GM23338 (cell line): ENCODE data around the gene SLF2. TPM values are rescaled to one million over a fixed set of nuclear protein-coding genes. Genes with fewer than 3 reads are reported as not detected.

Experiments
- ATAC-seq: fragments of 200-7000 bp; cut with Tn5 transposase; 3 replicates; pipeline ENCODE4 v1.9.1; 2020
- DNase-seq: peaks from one replicate; pipeline ENCODE4 v3.0.0-alpha.2; 2015; ENCODE audit warnings: low spot score
- H2AFZ ChIP-seq: fragments of 200-600 bp; sonication (generic); 2 replicates; pipeline ENCODE4 v1.8.0; 2016; ENCODE audit warnings: antibody characterized with exemption, mild to moderate bottlenecking, moderate library complexity
- H3F3A ChIP-seq: fragments of 200-600 bp; sonication (generic); replicated peaks from 2 replicates; pipeline ENCODE4 v1.8.0; 2017; ENCODE audit warnings: antibody characterized with exemption, mixed run types, low read depth
- H3K27ac ChIP-seq: fragments of 200-600 bp; sonication (generic); 2 replicates; pipeline ENCODE4 v1.6.1; 2016; ENCODE audit warnings: low read depth
- H3K27me3 ChIP-seq: fragments of 200-600 bp; sonication (generic); 2 replicates; pipeline ENCODE4 v1.8.0; 2016; ENCODE audit warnings: mild to moderate bottlenecking, mixed run types, moderate library complexity; ENCODE audit not compliant: insufficient read depth
- H3K36me3 ChIP-seq: fragments of 200-600 bp; sonication (generic); 2 replicates; pipeline ENCODE4 v1.8.0; 2016; ENCODE audit warnings: mild to moderate bottlenecking; ENCODE audit not compliant: insufficient read depth
- H3K4me1 ChIP-seq: fragments of 200-600 bp; sonication (generic); 2 replicates; pipeline ENCODE4 v1.8.0; 2016; ENCODE audit warnings: mild to moderate bottlenecking, moderate library complexity; ENCODE audit not compliant: insufficient read depth
- H3K4me2 ChIP-seq: fragments of 200-600 bp; sonication (generic); 2 replicates; pipeline ENCODE4 v1.7.1; 2017; ENCODE audit warnings: mixed run types
- H3K4me3 ChIP-seq: fragments of 200-600 bp; sonication (generic); 2 replicates; pipeline ENCODE4 v1.6.1; 2016; ENCODE audit warnings: mixed run types
- H3K79me2 ChIP-seq: fragments of 200-600 bp; sonication (generic); replicated peaks from 2 replicates; pipeline ENCODE4 v1.8.0; 2017; ENCODE audit warnings: mild to moderate bottlenecking; ENCODE audit not compliant: insufficient read depth
- H3K9me2 ChIP-seq: fragments of 200-600 bp; sonication (generic); 2 replicates; pipeline ENCODE4 v1.8.0; 2017; ENCODE audit not compliant: insufficient read depth
- H4K20me1 ChIP-seq: fragments of 200-600 bp; sonication (generic); replicated peaks from 2 replicates; pipeline ENCODE4 v1.8.0; 2017; ENCODE audit warnings: mild to moderate bottlenecking; ENCODE audit not compliant: insufficient read depth
- H3K27ac Mint-ChIP-seq: 2 replicates; pipeline ENCODE4 v1.8.0; 2020; ENCODE audit warnings: inconsistent platforms, mild to moderate bottlenecking, moderate library complexity, mixed read lengths
- H3K27me3 Mint-ChIP-seq: 3 replicates; pipeline ENCODE4 v1.8.0; 2022; ENCODE audit warnings: low read depth, mild to moderate bottlenecking, moderate library complexity, mixed read lengths, inconsistent platforms; ENCODE audit not compliant: insufficient read depth, poor library complexity
- H3K36me3 Mint-ChIP-seq: 3 replicates; pipeline ENCODE4 v1.8.0; 2021; ENCODE audit warnings: low read depth, mild to moderate bottlenecking, inconsistent platforms, moderate library complexity, mixed read lengths
- H3K4me1 Mint-ChIP-seq: 3 replicates; pipeline ENCODE4 v1.8.0; 2020; ENCODE audit warnings: mild to moderate bottlenecking, inconsistent platforms, mixed read lengths
- H3K4me3 Mint-ChIP-seq: 3 replicates; pipeline ENCODE4 v1.8.0; 2021; ENCODE audit warnings: moderate library complexity, mild to moderate bottlenecking, inconsistent platforms, mixed read lengths
- H3K9me3 Mint-ChIP-seq: 3 replicates; pipeline ENCODE4 v1.8.0; 2020; ENCODE audit warnings: moderate library complexity, mild to moderate bottlenecking, inconsistent platforms, mixed read lengths
- EZH2 ChIP-seq: fragments of 200-600 bp; sonication (generic); IDR thresholded peaks from one replicate; pipeline ENCODE4 v1.8.0; 2017; ENCODE audit warnings: antibody characterized with exemption, mild to moderate bottlenecking, low read depth; ENCODE audit not compliant: unreplicated experiment
- POLR2AphosphoS5 ChIP-seq: IDR thresholded peaks from 2 replicates; pipeline ENCODE4 v1.6.1; 2016; ENCODE audit warnings: antibody characterized with exemption, low read depth
- polyA plus RNA-seq: library from polyadenylated mRNA; unstranded; fragments of >200 nt; fragmentation: Nextera tagmentation; extraction: Ambion mirVana; gene quantifications from 2 replicates; pipeline ENCODE4 v1.2.1, GENCODE V29; 2016
- total RNA-seq: library from RNA; depleted of rRNA; stranded (reverse); fragments of >200 nt; shearing (Covaris generic); gene quantifications from 2 replicates; pipeline ENCODE4 v1.2.3, GENCODE V29; 2014
- TF ChIP-seq, protein P1 (sequence below): fragments of 250-450 bp; sonication (Bioruptor Pico); IDR thresholded peaks from 2 replicates; pipeline ENCODE4 v1.5.0; 2020; ENCODE audit warnings: mild to moderate bottlenecking, moderate library complexity

Gene SLF2
- total and polyA plus RNA-seq, 2 experiments from 2014 or later, result 13.6 to 22.1 TPM

DNA sequence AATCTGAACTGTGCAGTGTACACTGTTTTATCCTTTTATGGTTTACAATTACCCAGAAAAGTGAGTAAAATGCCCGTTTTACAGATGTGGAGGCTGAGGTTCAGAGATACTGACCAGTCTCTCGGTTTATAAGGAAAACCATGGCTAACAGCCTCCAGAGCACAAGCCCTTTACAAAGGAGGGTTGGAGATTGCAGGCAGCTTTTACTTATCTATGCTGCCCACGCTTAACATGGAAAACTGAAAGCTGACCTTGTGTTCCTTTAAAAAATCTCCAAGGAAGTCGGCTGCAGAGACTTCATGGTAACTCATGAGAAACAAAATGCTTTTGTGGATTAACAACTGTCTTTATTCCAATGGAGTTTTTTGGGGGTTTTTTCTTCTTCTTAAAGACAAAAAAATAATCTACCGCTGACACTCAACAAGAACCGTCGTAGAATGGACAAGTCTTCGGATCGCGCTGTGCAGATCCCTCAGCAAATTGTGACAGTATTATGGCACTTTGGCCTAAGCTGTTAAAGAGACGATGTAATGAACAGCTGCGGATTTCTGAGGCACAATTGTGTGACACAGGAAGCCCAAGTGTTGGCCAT is 654 bp upstream of the SLF2 start (continued):
- TF ChIP-seq, protein P1, sequence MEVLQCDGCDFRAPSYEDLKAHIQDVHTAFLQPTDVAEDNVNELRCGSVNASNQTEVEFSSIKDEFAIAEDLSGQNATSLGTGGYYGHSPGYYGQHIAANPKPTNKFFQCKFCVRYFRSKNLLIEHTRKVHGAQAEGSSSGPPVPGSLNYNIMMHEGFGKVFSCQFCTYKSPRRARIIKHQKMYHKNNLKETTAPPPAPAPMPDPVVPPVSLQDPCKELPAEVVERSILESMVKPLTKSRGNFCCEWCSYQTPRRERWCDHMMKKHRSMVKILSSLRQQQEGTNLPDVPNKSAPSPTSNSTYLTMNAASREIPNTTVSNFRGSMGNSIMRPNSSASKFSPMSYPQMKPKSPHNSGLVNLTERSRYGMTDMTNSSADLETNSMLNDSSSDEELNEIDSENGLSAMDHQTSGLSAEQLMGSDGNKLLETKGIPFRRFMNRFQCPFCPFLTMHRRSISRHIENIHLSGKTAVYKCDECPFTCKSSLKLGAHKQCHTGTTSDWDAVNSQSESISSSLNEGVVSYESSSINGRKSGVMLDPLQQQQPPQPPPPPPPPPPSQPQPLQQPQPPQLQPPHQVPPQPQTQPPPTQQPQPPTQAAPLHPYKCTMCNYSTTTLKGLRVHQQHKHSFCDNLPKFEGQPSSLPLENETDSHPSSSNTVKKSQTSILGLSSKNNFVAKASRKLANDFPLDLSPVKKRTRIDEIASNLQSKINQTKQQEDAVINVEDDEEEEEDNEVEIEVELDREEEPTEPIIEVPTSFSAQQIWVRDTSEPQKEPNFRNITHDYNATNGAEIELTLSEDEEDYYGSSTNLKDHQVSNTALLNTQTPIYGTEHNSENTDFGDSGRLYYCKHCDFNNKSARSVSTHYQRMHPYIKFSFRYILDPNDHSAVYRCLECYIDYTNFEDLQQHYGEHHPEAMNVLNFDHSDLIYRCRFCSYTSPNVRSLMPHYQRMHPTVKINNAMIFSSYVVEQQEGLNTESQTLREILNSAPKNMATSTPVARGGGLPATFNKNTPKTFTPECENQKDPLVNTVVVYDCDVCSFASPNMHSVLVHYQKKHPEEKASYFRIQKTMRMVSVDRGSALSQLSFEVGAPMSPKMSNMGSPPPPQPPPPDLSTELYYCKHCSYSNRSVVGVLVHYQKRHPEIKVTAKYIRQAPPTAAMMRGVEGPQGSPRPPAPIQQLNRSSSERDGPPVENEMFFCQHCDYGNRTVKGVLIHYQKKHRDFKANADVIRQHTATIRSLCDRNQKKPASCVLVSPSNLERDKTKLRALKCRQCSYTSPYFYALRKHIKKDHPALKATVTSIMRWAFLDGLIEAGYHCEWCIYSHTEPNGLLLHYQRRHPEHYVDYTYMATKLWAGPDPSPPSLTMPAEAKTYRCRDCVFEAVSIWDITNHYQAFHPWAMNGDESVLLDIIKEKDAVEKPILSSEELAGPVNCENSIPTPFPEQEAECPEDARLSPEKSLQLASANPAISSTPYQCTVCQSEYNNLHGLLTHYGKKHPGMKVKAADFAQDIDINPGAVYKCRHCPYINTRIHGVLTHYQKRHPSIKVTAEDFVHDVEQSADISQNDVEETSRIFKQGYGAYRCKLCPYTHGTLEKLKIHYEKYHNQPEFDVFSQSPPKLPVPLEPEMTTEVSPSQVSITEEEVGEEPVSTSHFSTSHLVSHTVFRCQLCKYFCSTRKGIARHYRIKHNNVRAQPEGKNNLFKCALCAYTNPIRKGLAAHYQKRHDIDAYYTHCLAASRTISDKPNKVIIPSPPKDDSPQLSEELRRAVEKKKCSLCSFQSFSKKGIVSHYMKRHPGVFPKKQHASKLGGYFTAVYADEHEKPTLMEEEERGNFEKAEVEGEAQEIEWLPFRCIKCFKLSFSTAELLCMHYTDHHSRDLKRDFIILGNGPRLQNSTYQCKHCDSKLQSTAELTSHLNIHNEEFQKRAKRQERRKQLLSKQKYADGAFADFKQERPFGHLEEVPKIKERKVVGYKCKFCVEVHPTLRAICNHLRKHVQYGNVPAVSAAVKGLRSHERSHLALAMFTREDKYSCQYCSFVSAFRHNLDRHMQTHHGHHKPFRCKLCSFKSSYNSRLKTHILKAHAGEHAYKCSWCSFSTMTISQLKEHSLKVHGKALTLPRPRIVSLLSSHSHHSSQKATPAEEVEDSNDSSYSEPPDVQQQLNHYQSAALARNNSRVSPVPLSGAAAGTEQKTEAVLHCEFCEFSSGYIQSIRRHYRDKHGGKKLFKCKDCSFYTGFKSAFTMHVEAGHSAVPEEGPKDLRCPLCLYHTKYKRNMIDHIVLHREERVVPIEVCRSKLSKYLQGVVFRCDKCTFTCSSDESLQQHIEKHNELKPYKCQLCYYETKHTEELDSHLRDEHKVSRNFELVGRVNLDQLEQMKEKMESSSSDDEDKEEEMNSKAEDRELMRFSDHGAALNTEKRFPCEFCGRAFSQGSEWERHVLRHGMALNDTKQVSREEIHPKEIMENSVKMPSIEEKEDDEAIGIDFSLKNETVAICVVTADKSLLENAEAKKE, result no peak
- TF ChIP-seq EZH2, result no peak

DNA sequence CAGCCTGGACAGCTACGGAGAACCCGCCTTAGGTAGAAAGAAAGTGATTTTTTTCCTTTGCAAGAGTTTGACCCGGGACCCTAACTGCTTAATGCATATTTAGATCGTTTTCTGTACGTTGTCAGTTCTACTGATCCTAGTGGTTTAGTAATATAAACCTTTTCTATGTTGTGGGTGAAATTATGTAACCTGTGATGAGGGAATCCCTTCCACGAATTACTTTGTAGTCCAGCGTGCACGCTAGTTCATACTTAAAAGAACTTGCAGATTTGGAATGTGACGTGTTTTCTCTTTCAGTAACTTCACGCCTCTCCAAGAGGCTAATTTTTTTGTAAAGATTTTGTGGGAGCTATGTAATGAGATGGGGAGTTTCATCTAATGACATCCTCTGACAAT is 705 bp downstream of the SLF2 start:
- ATAC-seq, result no peak

DNA sequence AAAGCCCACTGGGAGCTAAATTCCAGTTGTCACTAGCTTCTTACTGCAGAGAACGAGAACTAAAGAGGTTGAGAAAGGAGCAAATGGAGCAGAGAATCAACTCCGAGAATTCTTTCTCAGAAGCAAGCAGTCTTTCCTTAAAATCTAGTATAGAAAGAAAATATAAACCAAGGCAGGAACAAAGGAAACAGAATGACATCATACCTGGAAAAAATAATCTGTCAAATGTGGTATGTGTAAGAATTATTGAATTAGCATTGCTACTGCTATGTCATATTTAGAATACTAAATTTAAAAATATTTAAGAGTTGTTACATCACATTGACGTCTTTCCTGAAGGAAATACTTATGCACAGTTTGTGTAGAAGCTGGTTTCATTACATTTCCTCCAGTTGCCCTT is 4.3 kb downstream of the SLF2 start:
- H3K4me1 ChIP-seq, result peaks cover 11% of the 10 kb centered on the region
- H3K9me2 ChIP-seq, result no peaks in the 10 kb centered on the region
- DNase-seq, result no peak
- Mint-ChIP-seq H3K27me3 (peaks cover 7% of the 10 kb centered on the region), H3K4me1 (peaks cover 9% of the 10 kb centered on the region; the same call in 2 of the 3 replicates), H3K9me3 (no peaks in the 10 kb centered on the region), H3K4me3 (no peak overlapping the region), H3K36me3 (peaks cover 27% of the 10 kb centered on the region; the same call in 2 of the 3 replicates), H3K27ac (no peak overlapping the region)
- H3K4me3 ChIP-seq, result no peak overlapping the region
- H2AFZ ChIP-seq, result no peak overlapping the region
- peaks cover 26% of the 10 kb centered on the region for H3K79me2 ChIP-seq
- ATAC-seq, result no peak
- H3K27me3 ChIP-seq, result no peaks in the 10 kb centered on the region; the same call in 1 of the 2 replicates
- H4K20me1 ChIP-seq, result peaks cover 13% of the 10 kb centered on the region
- H3K36me3 ChIP-seq, result peaks cover 33% of the 10 kb centered on the region
- no peak overlapping the region for H3K4me2 ChIP-seq
- no peaks in the 10 kb centered on the region; the same call in 1 of the 2 replicates for H3F3A ChIP-seq
- H3K27ac ChIP-seq, result no peak overlapping the region
- TF ChIP-seq, protein P1, result no peak
- no peak for TF ChIP-seq POLR2AphosphoS5

More for the DNA sequence above, 705 bp downstream of the SLF2 start:
- H3K4me1 ChIP-seq, result peaks cover 28% of the 10 kb centered on the region
- H2AFZ ChIP-seq, result no peak overlapping the region
- peak overlapping the region; percentile 99 for H3K4me3 Mint-ChIP-seq
- no peaks in the 10 kb centered on the region; the same call in 1 of the 2 replicates for H3F3A ChIP-seq
- peak overlapping the region; percentile 80 for H3K4me2 ChIP-seq
- peaks cover 10% of the 10 kb centered on the region for H3K27me3 Mint-ChIP-seq
- H3K27ac ChIP-seq, result no peak overlapping the region
- H3K4me1 Mint-ChIP-seq, result peaks cover 22% of the 10 kb centered on the region
- peak overlapping the region; percentile 94 for H3K4me3 ChIP-seq
- no peak for DNase-seq
- H3K36me3 ChIP-seq, result peaks cover 13% of the 10 kb centered on the region; the same call in 1 of the 2 replicates
- H3K27me3 ChIP-seq, result no peaks in the 10 kb centered on the region; the same call in 1 of the 2 replicates
- peaks cover 26% of the 10 kb centered on the region for H3K79me2 ChIP-seq
- TF ChIP-seq EZH2, result no peak
- no peaks in the 10 kb centered on the region for H3K9me2 ChIP-seq
- H3K36me3 Mint-ChIP-seq, result peaks cover 12% of the 10 kb centered on the region; the same call in 1 of the 3 replicates
- no peaks in the 10 kb centered on the region for H3K9me3 Mint-ChIP-seq
- peaks cover 13% of the 10 kb centered on the region for H4K20me1 ChIP-seq
- peak overlapping the region; percentile 98 for H3K27ac Mint-ChIP-seq
